ENCODE results near the gene ERBB4. TPM values are rescaled to one million over a fixed set of nuclear protein-coding genes. Genes with fewer than 3 reads are reported as not detected.

ERBB4 gene
- total RNA-seq, 1 experiment from 2014 or later: 0.15 TPM

DNA sequence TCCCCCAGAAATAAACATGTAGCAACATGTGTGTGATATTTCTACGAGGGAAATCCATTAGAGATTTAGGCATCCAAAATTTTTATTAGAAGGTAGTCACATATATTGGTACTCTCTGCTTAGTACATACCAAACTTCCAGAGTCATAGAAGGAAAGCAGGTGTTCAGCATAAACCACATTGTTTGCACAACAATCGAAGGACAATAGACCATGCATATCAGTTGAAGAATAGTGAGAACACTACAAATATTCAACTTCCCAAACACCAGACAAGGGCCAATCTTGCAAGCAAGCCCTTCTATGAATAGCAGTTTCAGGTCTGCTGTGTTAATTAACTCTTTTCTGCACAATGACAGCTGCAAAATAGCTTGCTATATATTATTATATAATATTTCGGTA is 702.2 kb downstream of the ERBB4 start:
- Histone ChIP-seq H3K27me3 (ENCODE audit: control insufficient read depth, insufficient read depth, low read length) (no peaks in the 10 kb centered on the region), H3K36me3 (ENCODE audit: control insufficient read depth, insufficient read depth, low read length) (no peaks in the 10 kb centered on the region), H3K4me1 (ENCODE audit: control insufficient read depth, insufficient read depth, low read length) (no peaks in the 10 kb centered on the region), H3K9me3 (ENCODE audit: control insufficient read depth, insufficient read depth, low read depth, low read length) (no peaks in the 10 kb centered on the region), H3K4me3 (ENCODE audit: low read depth in 2 of 2, low read length in 2 of 2) (no peak overlapping the region), H3K27ac (ENCODE audit: low read length) (no peak overlapping the region)
- TF ChIP-seq CTCF (IDR thresholded peaks at IDR 0.05): no peak
- TF ChIP-seq, protein P1, sequence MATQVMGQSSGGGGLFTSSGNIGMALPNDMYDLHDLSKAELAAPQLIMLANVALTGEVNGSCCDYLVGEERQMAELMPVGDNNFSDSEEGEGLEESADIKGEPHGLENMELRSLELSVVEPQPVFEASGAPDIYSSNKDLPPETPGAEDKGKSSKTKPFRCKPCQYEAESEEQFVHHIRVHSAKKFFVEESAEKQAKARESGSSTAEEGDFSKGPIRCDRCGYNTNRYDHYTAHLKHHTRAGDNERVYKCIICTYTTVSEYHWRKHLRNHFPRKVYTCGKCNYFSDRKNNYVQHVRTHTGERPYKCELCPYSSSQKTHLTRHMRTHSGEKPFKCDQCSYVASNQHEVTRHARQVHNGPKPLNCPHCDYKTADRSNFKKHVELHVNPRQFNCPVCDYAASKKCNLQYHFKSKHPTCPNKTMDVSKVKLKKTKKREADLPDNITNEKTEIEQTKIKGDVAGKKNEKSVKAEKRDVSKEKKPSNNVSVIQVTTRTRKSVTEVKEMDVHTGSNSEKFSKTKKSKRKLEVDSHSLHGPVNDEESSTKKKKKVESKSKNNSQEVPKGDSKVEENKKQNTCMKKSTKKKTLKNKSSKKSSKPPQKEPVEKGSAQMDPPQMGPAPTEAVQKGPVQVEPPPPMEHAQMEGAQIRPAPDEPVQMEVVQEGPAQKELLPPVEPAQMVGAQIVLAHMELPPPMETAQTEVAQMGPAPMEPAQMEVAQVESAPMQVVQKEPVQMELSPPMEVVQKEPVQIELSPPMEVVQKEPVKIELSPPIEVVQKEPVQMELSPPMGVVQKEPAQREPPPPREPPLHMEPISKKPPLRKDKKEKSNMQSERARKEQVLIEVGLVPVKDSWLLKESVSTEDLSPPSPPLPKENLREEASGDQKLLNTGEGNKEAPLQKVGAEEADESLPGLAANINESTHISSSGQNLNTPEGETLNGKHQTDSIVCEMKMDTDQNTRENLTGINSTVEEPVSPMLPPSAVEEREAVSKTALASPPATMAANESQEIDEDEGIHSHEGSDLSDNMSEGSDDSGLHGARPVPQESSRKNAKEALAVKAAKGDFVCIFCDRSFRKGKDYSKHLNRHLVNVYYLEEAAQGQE (IDR thresholded peaks at IDR 0.05; ENCODE audit: insufficient read depth in 1 of 2, low read depth in 2 of 2, low read length in 1 of 2): no peak
- TF ChIP-seq SIN3A (IDR thresholded peaks at IDR 0.05; ENCODE audit: borderline replicate concordance, insufficient read depth, low read depth, low read length): no peak
- no peak for TF ChIP-seq POLR2AphosphoS5 (IDR thresholded peaks at IDR 0.05; ENCODE audit: low read depth, low read length)
- no peak for TF ChIP-seq TCF7L2 (IDR thresholded peaks at IDR 0.05; ENCODE audit: low read depth, low read length)
- ATAC-seq (no peak), DNase-seq (ENCODE audit: low read depth, low spot score) (no peak)
- BruUV-seq (replicated peaks): no TSS peak
- POLR2A ChIA-PET: no interaction called here
- CTCF ChIA-PET: no interaction called here
- intact Hi-C loops (cut with micrococcal nuclease; ENCODE audit: unreplicated experiment) (no loop called here), in situ Hi-C loops (cut with HindIII; ENCODE audit: low pct_unique_long_range_greater_than_20kb, low sequenced_read_pairs) (no loop called here)

DNA sequence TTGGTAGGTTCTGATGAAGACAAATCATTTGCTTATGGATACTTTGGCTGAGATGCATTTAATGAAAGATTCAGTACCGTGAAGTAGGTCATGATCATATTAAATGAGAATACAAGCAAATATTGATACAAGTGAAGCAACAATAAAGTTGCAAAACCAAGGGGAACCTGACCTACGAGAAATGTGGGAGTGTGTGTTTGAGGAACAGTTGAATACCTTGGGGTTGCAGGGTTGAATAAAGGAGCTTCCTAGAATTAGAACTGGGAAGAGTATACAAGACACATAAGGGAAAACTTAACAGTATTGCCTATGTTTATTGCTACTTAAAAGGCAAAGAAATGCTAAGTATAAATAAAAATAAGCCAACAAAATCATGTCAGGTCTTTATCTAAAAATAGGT is 702.9 kb downstream of the ERBB4 start:
- ChIA-PET CTCF (no interaction called here), POLR2A (no interaction called here)
- no peaks in the 10 kb centered on the region for H3K4me1 ChIP-seq (ENCODE audit: control insufficient read depth, insufficient read depth, low read length)
- TF ChIP-seq SIN3A (IDR thresholded peaks at IDR 0.05; ENCODE audit: borderline replicate concordance, insufficient read depth, low read depth, low read length): no peak
- no peak for TF ChIP-seq POLR2AphosphoS5 (IDR thresholded peaks at IDR 0.05; ENCODE audit: low read depth, low read length)
- TF ChIP-seq, protein P1 (IDR thresholded peaks at IDR 0.05; ENCODE audit: insufficient read depth in 1 of 2, low read depth in 2 of 2, low read length in 1 of 2): no peak
- no peak for TF ChIP-seq CTCF (IDR thresholded peaks at IDR 0.05)
- TF ChIP-seq TCF7L2 (IDR thresholded peaks at IDR 0.05; ENCODE audit: low read depth, low read length): no peak
- H3K4me3 ChIP-seq (ENCODE audit: low read depth in 2 of 2, low read length in 2 of 2): no peak overlapping the region
- no peak overlapping the region for H3K27ac ChIP-seq (ENCODE audit: low read length)
- H3K36me3 ChIP-seq (ENCODE audit: control insufficient read depth, insufficient read depth, low read length): no peaks in the 10 kb centered on the region
- no peaks in the 10 kb centered on the region for H3K27me3 ChIP-seq (ENCODE audit: control insufficient read depth, insufficient read depth, low read length)
- intact Hi-C loops (cut with micrococcal nuclease; ENCODE audit: unreplicated experiment) (no loop called here), in situ Hi-C loops (cut with HindIII; ENCODE audit: low pct_unique_long_range_greater_than_20kb, low sequenced_read_pairs) (no loop called here)
- BruUV-seq (replicated peaks): no TSS peak
- H3K9me3 ChIP-seq (ENCODE audit: control insufficient read depth, insufficient read depth, low read depth, low read length): no peaks in the 10 kb centered on the region
- ATAC-seq (no peak), DNase-seq (ENCODE audit: low read depth, low spot score) (no peak)
